Heart left ventricle (tissue), 16 donors: Measurements from ENCODE around the gene GPC6. TPM values are rescaled to one million over a fixed set of nuclear protein-coding genes. Genes with fewer than 3 reads are reported as not detected.
A peak's percentile ranks its signal among the peaks of the same experiment; 100 is the strongest.

Experiments
- ATAC-seq, 4 donors: fragments of 200-7000 bp; cut with Tn5 transposase; one replicate each; pipeline ENCODE4 v1.9.1; 2020 to 2022; ENCODE audit warnings: moderate library complexity in 4 of 4, mild to moderate bottlenecking in 3 of 4, moderate number of reproducible peaks in 1 of 4
- DNase-seq, 5 donors: peaks; one replicate each; pipeline ENCODE4 v3.0.0-alpha.2; 2020
- H3K27ac ChIP-seq, 12 donors: fragments of 200-600 bp; sonication (generic) in 4 of 12; one replicate each; pipeline versions ENCODE4 v1.5.0 to v1.8.0; 2016 to 2022; ENCODE audit warnings: mild to moderate bottlenecking in 2 of 12
- H3K27me3 ChIP-seq, 9 donors: fragments of 200-600 bp; sonication (generic) in 2 of 9; one replicate each; pipeline versions ENCODE4 v1.5.1 to v1.8.0; 2016 to 2022; ENCODE audit warnings: mild to moderate bottlenecking in 3 of 9
- H3K36me3 ChIP-seq, 9 donors: fragments of 200-600 bp; sonication (generic) in 2 of 9; one replicate each; pipeline versions ENCODE4 v1.5.0 to v1.8.0; 2018 to 2022; ENCODE audit warnings: mild to moderate bottlenecking in 2 of 9
- H3K4me1 ChIP-seq, 12 donors: fragments of 200-600 bp; sonication (generic) in 4 of 12; one replicate each; pipeline versions ENCODE4 v1.5.0 to v1.8.0; 2016 to 2022; ENCODE audit warnings: mild to moderate bottlenecking in 3 of 12
- H3K4me3 ChIP-seq, 12 donors: fragments of 200-600 bp; sonication (generic) in 4 of 12; one replicate each; pipeline versions ENCODE4 v1.5.0 to v1.8.0; 2017 to 2022; ENCODE audit warnings: mild to moderate bottlenecking in 9 of 12, moderate library complexity in 4 of 12
- H3K9me3 ChIP-seq, 12 donors: fragments of 200-600 bp; sonication (generic) in 4 of 12; one replicate each; pipeline versions ENCODE4 v1.5.0 to v1.8.0; 2016 to 2022; ENCODE audit warnings: mild to moderate bottlenecking in 1 of 12
- POLR2A ChIP-seq, 2 donors: fragments of 450-650 bp; IDR thresholded peaks; one replicate each; pipeline ENCODE4 v1.6.1; 2017; ENCODE audit warnings: antibody characterized with exemption in 2 of 2, mild to moderate bottlenecking in 2 of 2, moderate library complexity in 2 of 2
- WGBS, 4 donors: extraction: QIAGEN DNeasy Blood & Tissue Kit in 2 of 4; methylation state at CpG; one replicate each; pipeline versions ENCODE4 v1.1.5 to v1.1.7; 2013 to 2018; 5-methylcytosine and 5-hydroxymethylcytosine counted together
- intact Hi-C, 10 donors: fragments of 100-400 bp; cut with DNase I; formaldehyde crosslinking; loops; one replicate each; pipeline versions ENCODE4 v1.11.1 to v1.14.2; 2022
- polyA plus RNA-seq, 2 donors: library from polyadenylated mRNA; stranded (reverse); fragments of 200-250 nt; gene quantifications; one replicate each; pipeline ENCODE4 v1.2.3, GENCODE V29; 2013
- total RNA-seq, 9 donors: library from RNA; depleted of rRNA in 2 of 9; stranded (reverse); fragments of >200 nt in 2 of 9; fragmentation: NEBNext Ultra II Directional in 3 of 9; extraction: Animal tissue kit (Norgen Biotek cat#: 25700) in 3 of 9; gene quantifications; one replicate each; pipeline versions ENCODE4 v1.1.0 to v1.2.4, GENCODE V29; 2016 to 2023
- TF ChIP-seq, protein P1 (sequence below), 12 donors: fragments of 200-600 bp; sonication (generic) in 4 of 12; IDR thresholded peaks; one replicate each; pipeline versions ENCODE4 v1.5.0 to v1.8.0; 2018 to 2022; ENCODE audit warnings: antibody characterized with exemption in 12 of 12, mild to moderate bottlenecking in 5 of 12
- donor health status: ischemic (EF 13 %, LVEDD 7.1; RV severe dilation, severe dysfunction).
- donor health status: healthy with polysubstance abuse.
- donor health status: DM: no; HTN: yes; CAD: no.
- donor health status: DM: no; HTN: no; CAD: no.
- donor health status: ischemic (EF 25% LVEDD 6.9; RV normal size, moderate dysfunction).
- donor health status: ischemic (EF 25% LVEDD 5.7; RV mildly dilated, moderate dysfunction).
- donor health status: healthy.
- donor health status: DM: yes; HTN: yes; CAD: no.
- donor health status: ischemic (EF 35%, LVEDD 5.7; RV mildly dilated, moderate dysfunction).
- donor health status: nonischemic (EF 11% LVEDD 7.7; RV severe dilation, severe dysfunction).
- donor health status: DM: yes; HTN: yes; CAD: no.
- donor health status: PGD.
- donor health status: ischemic (EF 29% LVEDD 5.4; RV normal size, mild dysfunction).
- donor health status: nonischemic (EF 23%, LVEDD 6.1; RV moderate dilation, normal function).

The GPC6 gene
- total and polyA plus RNA-seq, 11 donors: 0.08 to 6.2 (median 2.0) TPM

DNA sequence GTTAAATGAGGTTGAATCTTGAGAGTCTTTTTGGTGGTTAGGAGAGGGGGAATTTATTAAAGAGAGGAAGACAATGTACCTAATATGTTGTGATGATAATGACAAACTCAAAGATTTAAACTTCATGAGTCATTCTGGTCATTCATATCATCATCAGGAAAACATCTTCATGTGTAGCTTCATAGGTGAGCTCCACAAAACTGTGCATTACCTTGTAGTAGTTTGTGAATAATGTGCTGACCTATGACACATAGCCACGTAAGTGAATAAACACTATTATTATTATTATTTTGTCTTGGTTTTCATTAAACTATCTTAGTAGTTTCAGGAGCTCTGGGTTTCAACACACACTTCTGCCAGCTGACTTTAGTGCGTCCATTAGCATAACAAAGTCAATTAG is 997 bp upstream of the GPC6 start:
- no peak overlapping the region for H3K27ac ChIP-seq
- H3K4me1 ChIP-seq: peaks cover 0 to 23% (median 0%) of the 10 kb centered on the region in 12 donors
- H3K9me3 ChIP-seq: no peaks in the 10 kb centered on the region
- 86 to 89% (median 87%) methylated on average over 2 of the region's 2 CpGs for WGBS, 4 donors
- DNase-seq (no peak), ATAC-seq (no peak)
- no peaks in the 10 kb centered on the region for H3K36me3 ChIP-seq
- intact Hi-C loops: no loop called here
- peaks cover 0 to 34% (median 22%) of the 10 kb centered on the region in 9 donors for H3K27me3 ChIP-seq
- TF ChIP-seq POLR2A (IDR thresholded peaks at IDR 0.05): no peak
- TF ChIP-seq, protein P1, sequence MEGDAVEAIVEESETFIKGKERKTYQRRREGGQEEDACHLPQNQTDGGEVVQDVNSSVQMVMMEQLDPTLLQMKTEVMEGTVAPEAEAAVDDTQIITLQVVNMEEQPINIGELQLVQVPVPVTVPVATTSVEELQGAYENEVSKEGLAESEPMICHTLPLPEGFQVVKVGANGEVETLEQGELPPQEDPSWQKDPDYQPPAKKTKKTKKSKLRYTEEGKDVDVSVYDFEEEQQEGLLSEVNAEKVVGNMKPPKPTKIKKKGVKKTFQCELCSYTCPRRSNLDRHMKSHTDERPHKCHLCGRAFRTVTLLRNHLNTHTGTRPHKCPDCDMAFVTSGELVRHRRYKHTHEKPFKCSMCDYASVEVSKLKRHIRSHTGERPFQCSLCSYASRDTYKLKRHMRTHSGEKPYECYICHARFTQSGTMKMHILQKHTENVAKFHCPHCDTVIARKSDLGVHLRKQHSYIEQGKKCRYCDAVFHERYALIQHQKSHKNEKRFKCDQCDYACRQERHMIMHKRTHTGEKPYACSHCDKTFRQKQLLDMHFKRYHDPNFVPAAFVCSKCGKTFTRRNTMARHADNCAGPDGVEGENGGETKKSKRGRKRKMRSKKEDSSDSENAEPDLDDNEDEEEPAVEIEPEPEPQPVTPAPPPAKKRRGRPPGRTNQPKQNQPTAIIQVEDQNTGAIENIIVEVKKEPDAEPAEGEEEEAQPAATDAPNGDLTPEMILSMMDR (IDR thresholded peaks at IDR 0.05): no peak
- no peak overlapping the region for H3K4me3 ChIP-seq

DNA sequence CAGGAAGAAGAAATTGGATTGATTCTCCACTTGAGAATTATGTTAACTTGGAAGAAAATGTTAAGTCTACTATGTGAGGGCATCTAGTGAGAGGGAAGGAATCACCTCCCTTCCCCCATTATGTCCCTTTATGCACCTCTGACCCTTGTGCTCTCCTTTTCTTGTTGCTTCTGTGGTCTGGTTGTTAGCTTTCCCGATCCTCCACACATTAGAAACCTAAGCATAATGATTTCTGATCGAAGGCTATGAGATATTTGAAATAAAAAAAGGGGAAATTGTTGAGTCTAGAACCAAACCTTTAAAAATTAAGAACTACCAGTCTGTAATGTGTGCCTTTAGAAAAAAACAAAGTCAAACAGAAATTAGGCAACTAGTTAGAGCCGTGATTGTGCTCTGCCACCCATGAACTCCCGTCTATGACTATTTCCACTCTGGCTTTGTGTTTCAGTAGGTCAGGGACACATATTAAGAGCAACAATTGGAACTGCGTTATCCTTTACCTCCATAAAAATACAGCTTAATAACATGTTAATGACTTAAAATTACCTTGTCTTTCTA is 463 bp upstream of the GPC6 start:
- WGBS, 4 donors: 8 to 11% (median 9%) methylated on average over 5 of the region's 5 CpGs
- no peak for TF ChIP-seq POLR2A (IDR thresholded peaks at IDR 0.05)
- TF ChIP-seq, protein P1 (IDR thresholded peaks at IDR 0.05): no peak
- intact Hi-C loops: no loop called here
- Histone ChIP-seq H3K36me3 (no peaks in the 10 kb centered on the region), H3K27me3 (peaks cover 0 to 35% (median 22%) of the 10 kb centered on the region in 9 donors), H3K4me3 (peak overlapping the region in 8 of 12 donors; percentile 48 to 74 (median 58)), H3K4me1 (peaks cover 0 to 23% (median 0%) of the 10 kb centered on the region in 12 donors), H3K27ac (peak overlapping the region in 2 of 12 donors; percentile 75 to 77), H3K9me3 (no peaks in the 10 kb centered on the region)
- ATAC-seq (no peak), DNase-seq (no peak)

GRCh38 chr13:93227280-93227877 is 772 bp downstream of the GPC6 start:
- H3K4me1 ChIP-seq: peaks cover 0 to 23% (median 0%) of the 10 kb centered on the region in 12 donors
- WGBS, 4 donors: 0 to 1% (median 1%) methylated on average over 21 to 55 of the region's 55 CpGs
- H3K9me3 ChIP-seq: no peaks in the 10 kb centered on the region
- intact Hi-C loops: no loop called here
- H3K27ac ChIP-seq: peak overlapping the region in 8 of 12 donors; percentile 20 to 77 (median 66)
- TF ChIP-seq, protein P1 (IDR thresholded peaks at IDR 0.05): no peak
- TF ChIP-seq POLR2A (IDR thresholded peaks at IDR 0.05): no peak
- ATAC-seq (peak; percentile 10 to 34 (median 32)), DNase-seq (peak in 1 of 5 donors; percentile 22)
- H3K4me3 ChIP-seq: peak overlapping the region; percentile 27 to 74 (median 55)
- H3K36me3 ChIP-seq: no peaks in the 10 kb centered on the region
- peaks cover 0 to 35% (median 22%) of the 10 kb centered on the region in 9 donors for H3K27me3 ChIP-seq

DNA sequence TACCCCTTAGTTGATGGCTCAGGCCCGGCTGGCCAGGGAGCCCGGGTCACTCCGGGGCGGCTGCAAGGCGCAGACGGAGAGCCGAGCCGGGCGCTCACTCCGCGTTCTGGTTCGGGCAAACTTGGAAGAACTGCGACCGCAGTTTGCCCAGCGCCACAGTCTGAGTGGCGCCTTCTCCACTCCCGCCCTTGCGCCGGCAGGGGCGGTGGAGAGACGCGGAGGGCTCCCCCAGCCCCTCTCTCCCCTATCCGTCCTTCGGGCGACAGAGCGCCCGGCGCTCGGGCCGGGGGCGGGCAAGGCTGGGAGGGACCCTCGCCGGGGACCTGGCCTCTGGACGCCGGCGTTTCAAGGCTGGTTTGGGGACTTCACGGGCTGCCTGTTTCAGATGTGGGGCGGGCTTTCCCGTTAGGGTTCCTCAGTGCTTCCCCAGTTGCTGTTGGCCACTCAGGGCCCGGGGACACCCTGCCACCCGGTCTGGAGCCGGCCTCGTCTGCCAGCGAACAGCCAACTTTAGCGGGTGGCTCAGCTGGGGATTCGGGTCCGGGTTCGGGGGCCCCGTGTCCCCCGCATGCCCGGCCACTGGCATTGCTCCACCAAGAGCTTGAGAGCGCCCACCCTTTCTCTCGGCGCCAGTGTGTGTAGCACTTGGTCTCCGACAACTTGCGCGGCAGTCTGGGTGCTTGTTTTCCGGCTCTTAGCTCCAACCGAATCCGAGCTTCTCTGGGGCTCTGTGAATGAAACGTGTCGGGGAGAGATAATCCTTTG is 1.5 kb downstream of the GPC6 start:
- 0 to 1% (median 0%) methylated on average over 34 to 62 of the region's 62 CpGs for WGBS, 4 donors
- H3K4me1 ChIP-seq: peaks cover 0 to 23% (median 0%) of the 10 kb centered on the region in 12 donors
- ATAC-seq (peak; percentile 75 to 85 (median 82)), DNase-seq (peak in 4 of 5 donors; percentile 35 to 48 (median 44))
- intact Hi-C loops: no loop called here
- H3K4me3 ChIP-seq: peak overlapping the region; percentile 27 to 74 (median 55)
- peaks cover 0 to 35% (median 22%) of the 10 kb centered on the region in 9 donors for H3K27me3 ChIP-seq
- TF ChIP-seq, protein P1 (IDR thresholded peaks at IDR 0.05): peak in 9 of 12 donors; percentile 11 to 45 (median 21)
- no peak for TF ChIP-seq POLR2A (IDR thresholded peaks at IDR 0.05)
- peak overlapping the region in 11 of 12 donors; percentile 2 to 77 (median 61) for H3K27ac ChIP-seq
- no peaks in the 10 kb centered on the region for H3K36me3 ChIP-seq
- no peaks in the 10 kb centered on the region for H3K9me3 ChIP-seq
